WTC11 (cell line): ENCODE measurements around the gene U2SURP. TPM values are rescaled to one million over a fixed set of nuclear protein-coding genes. Genes with fewer than 3 reads are reported as not detected.

Experiments used
- ATAC-seq: fragments of 200-7000 bp; cut with Tn5 transposase; 2 replicates; pipeline ENCODE4 v1.10.0; 2021; ENCODE audit warnings: mild to moderate bottlenecking, moderate library complexity
- CTCF ChIA-PET: fragments of 300-600 bp; sonication (Branson Sonifier 250); formaldehyde crosslinking; loops from one replicate; lab custom pipeline; 2021; ENCODE audit warnings: antibody characterized with exemption; lab: Charles Lee
- POLR2A ChIA-PET: fragments of 350-600 bp; sonication (Branson Sonifier 250); formaldehyde crosslinking; loops from one replicate; lab custom pipeline; 2021; ENCODE audit warnings: antibody characterized with exemption; lab: Charles Lee
- DNase-seq: peaks from one replicate; pipeline ENCODE4 v3.0.0; 2021; ENCODE audit warnings: low spot score
- H3K27ac Mint-ChIP-seq: 2 replicates; pipeline ENCODE4 v1.8.0; 2021; ENCODE audit warnings: mixed read lengths
- H3K27me3 Mint-ChIP-seq: 2 replicates; pipeline ENCODE4 v1.8.0; 2021; ENCODE audit warnings: low read depth, mild to moderate bottlenecking, moderate library complexity, mixed read lengths
- H3K36me3 Mint-ChIP-seq: 2 replicates; pipeline ENCODE4 v1.8.0; 2021; ENCODE audit warnings: mixed read lengths
- H3K4me1 Mint-ChIP-seq: 2 replicates; pipeline ENCODE4 v1.8.0; 2022; ENCODE audit warnings: mixed read lengths
- H3K4me3 Mint-ChIP-seq: 2 replicates; pipeline ENCODE4 v1.8.0; 2021; ENCODE audit warnings: mild to moderate bottlenecking, moderate library complexity, mixed read lengths
- H3K9me3 Mint-ChIP-seq: 2 replicates; pipeline ENCODE4 v1.8.0; 2021; ENCODE audit warnings: mixed read lengths
- FOXK1 ChIP-seq: sonication (generic); formaldehyde crosslinking; IDR thresholded peaks from 2 replicates; pipeline ENCODE4 v1.8.0; 2022; ENCODE audit warnings: mild to moderate bottlenecking, moderate library complexity, missing genetic modification reagents
- GABPB1 ChIP-seq: sonication (generic); formaldehyde crosslinking; IDR thresholded peaks from 2 replicates; pipeline ENCODE4 v1.8.1; 2023; ENCODE audit warnings: mild to moderate bottlenecking, missing genetic modification reagents
- GTF2I ChIP-seq: fragments of 250-450 bp; sonication (Bioruptor Pico); conservative IDR thresholded peaks from 2 replicates; pipeline ENCODE4 v1.4.0; 2021; ENCODE audit warnings: mild to moderate bottlenecking
- SMAD4 ChIP-seq: sonication (generic); formaldehyde crosslinking; IDR thresholded peaks from 2 replicates; pipeline ENCODE4 v1.8.0; 2022; ENCODE audit warnings: mild to moderate bottlenecking, missing genetic modification reagents
- ZBTB21 ChIP-seq: sonication (generic); formaldehyde crosslinking; IDR thresholded peaks from 2 replicates; pipeline ENCODE4 v1.8.1; 2023; ENCODE audit warnings: mild to moderate bottlenecking, missing genetic modification reagents, borderline replicate concordance
- ZNF219 ChIP-seq: sonication (generic); formaldehyde crosslinking; IDR thresholded peaks from 2 replicates; pipeline ENCODE4 v1.8.0; 2023; ENCODE audit warnings: missing genetic modification reagents, mild to moderate bottlenecking, borderline replicate concordance
- ZNF423 ChIP-seq: fragments of 250-450 bp; sonication (Bioruptor Pico); IDR thresholded peaks from 2 replicates; pipeline ENCODE4 v2.1.2; 2022; ENCODE audit warnings: mild to moderate bottlenecking, moderate library complexity
- total RNA-seq: library from RNA; stranded (reverse); gene quantifications from 3 replicates; pipeline ENCODE4 v1.2.3, GENCODE V29; 2021
- TF ChIP-seq, protein P1 (sequence below): sonication (generic); formaldehyde crosslinking; IDR thresholded peaks from 2 replicates; pipeline ENCODE4 v1.8.0; 2023; ENCODE audit warnings: missing genetic modification reagents, mild to moderate bottlenecking, borderline replicate concordance
- TF ChIP-seq, protein P2 (sequence below): sonication (generic); formaldehyde crosslinking; IDR thresholded peaks from 2 replicates; pipeline ENCODE4 v1.8.1; 2022; ENCODE audit warnings: missing genetic modification reagents, borderline replicate concordance
- TF ChIP-seq, protein P3 (sequence below): sonication (generic); formaldehyde crosslinking; IDR thresholded peaks from 2 replicates; pipeline ENCODE4 v1.8.1; 2023; ENCODE audit warnings: mild to moderate bottlenecking, missing genetic modification reagents, borderline replicate concordance
- TF ChIP-seq, protein P4 (sequence below): sonication (generic); formaldehyde crosslinking; IDR thresholded peaks from 2 replicates; pipeline ENCODE4 v1.8.1; 2022; ENCODE audit warnings: low read depth, mild to moderate bottlenecking, moderate library complexity, missing genetic modification reagents, borderline replicate concordance
- TF ChIP-seq, protein P5 (sequence below): fragments of 250-450 bp; sonication (Bioruptor Pico); IDR thresholded peaks from 2 replicates; pipeline ENCODE4 v1.9.0; 2021; ENCODE audit warnings: moderate library complexity, mild to moderate bottlenecking, inconsistent platforms, borderline replicate concordance
- TF ChIP-seq, protein P6 (sequence below): sonication (generic); formaldehyde crosslinking; IDR thresholded peaks from 2 replicates; pipeline ENCODE4 v1.8.1; 2023; ENCODE audit warnings: mild to moderate bottlenecking, missing genetic modification reagents
- TF ChIP-seq, protein P7 (sequence below): sonication (generic); formaldehyde crosslinking; IDR thresholded peaks from 2 replicates; pipeline ENCODE4 v1.8.0; 2022; ENCODE audit warnings: mild to moderate bottlenecking, missing genetic modification reagents

Gene U2SURP
- total RNA-seq, 1 experiment from 2014 or later, result 133 TPM

DNA sequence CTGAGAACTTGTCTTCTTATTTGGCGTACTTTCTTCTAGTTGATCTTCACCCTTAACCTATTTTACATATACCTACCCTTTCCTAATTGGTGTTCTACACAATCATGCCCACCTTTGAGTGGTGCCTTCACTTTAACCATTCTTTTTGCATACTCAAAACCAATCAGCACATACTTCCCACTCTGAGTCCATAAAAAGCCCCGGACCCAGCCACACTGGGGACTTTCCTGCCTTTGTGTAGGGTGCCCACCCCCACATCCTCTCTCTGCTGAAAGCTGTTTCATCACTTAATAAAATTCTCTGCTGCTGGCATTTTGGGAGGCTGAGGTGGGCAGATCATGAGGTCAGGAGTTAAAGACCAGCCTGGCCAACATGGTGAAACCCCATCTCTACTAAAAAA is 102.3 kb downstream of the U2SURP start (continued):
- TF ChIP-seq, protein P1, sequence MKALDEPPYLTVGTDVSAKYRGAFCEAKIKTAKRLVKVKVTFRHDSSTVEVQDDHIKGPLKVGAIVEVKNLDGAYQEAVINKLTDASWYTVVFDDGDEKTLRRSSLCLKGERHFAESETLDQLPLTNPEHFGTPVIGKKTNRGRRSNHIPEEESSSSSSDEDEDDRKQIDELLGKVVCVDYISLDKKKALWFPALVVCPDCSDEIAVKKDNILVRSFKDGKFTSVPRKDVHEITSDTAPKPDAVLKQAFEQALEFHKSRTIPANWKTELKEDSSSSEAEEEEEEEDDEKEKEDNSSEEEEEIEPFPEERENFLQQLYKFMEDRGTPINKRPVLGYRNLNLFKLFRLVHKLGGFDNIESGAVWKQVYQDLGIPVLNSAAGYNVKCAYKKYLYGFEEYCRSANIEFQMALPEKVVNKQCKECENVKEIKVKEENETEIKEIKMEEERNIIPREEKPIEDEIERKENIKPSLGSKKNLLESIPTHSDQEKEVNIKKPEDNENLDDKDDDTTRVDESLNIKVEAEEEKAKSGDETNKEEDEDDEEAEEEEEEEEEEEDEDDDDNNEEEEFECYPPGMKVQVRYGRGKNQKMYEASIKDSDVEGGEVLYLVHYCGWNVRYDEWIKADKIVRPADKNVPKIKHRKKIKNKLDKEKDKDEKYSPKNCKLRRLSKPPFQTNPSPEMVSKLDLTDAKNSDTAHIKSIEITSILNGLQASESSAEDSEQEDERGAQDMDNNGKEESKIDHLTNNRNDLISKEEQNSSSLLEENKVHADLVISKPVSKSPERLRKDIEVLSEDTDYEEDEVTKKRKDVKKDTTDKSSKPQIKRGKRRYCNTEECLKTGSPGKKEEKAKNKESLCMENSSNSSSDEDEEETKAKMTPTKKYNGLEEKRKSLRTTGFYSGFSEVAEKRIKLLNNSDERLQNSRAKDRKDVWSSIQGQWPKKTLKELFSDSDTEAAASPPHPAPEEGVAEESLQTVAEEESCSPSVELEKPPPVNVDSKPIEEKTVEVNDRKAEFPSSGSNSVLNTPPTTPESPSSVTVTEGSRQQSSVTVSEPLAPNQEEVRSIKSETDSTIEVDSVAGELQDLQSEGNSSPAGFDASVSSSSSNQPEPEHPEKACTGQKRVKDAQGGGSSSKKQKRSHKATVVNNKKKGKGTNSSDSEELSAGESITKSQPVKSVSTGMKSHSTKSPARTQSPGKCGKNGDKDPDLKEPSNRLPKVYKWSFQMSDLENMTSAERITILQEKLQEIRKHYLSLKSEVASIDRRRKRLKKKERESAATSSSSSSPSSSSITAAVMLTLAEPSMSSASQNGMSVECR (CRISPR knock-in tag), result no peak
- TF ChIP-seq ZNF219 (CRISPR knock-in tag) (no peak), ZBTB21 (CRISPR knock-in tag) (no peak)
- TF ChIP-seq, protein P2, sequence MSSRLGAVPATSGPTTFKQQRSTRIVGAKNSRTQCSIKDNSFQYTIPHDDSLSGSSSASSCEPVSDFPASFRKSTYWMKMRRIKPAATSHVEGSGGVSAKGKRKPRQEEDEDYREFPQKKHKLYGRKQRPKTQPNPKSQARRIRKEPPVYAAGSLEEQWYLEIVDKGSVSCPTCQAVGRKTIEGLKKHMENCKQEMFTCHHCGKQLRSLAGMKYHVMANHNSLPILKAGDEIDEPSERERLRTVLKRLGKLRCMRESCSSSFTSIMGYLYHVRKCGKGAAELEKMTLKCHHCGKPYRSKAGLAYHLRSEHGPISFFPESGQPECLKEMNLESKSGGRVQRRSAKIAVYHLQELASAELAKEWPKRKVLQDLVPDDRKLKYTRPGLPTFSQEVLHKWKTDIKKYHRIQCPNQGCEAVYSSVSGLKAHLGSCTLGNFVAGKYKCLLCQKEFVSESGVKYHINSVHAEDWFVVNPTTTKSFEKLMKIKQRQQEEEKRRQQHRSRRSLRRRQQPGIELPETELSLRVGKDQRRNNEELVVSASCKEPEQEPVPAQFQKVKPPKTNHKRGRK (CRISPR knock-in tag), result no peak

DNA sequence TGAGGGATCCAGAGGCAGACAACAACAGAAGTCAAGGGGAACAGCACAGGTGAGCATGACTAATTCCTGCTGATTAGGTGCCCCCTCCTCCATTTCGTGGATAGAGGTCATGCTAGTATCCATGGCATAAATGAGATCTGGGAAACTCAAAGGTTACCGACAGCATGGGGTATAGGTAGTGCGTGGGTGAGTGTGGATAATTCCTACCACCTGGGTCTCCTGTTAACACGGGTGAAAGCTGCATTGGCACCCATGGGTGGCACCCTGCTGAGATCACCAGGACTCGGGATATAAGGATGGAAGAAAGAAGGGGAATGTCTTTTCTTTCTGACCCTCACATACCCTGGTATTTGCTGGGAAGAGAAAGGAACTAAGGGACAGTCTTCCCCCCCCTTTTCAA is 103.8 kb downstream of the U2SURP start:
- CTCF ChIA-PET, result no interaction called here
- DNase-seq, result no peak
- peaks cover 3% of the 10 kb centered on the region; the same call in 1 of the 2 replicates for H3K27me3 Mint-ChIP-seq
- TF ChIP-seq GTF2I (CRISPR knock-in tag), result no peak
- TF ChIP-seq ZNF423, result 0 out of 2 replicates have a peak, but pooled peaks have one; percentile 25
- TF ChIP-seq, all 79 proteins: peak for 1
- POLR2A ChIA-PET, result no interaction called here
- Mint-ChIP-seq H3K4me3 (no peak overlapping the region), H3K27ac (no peak overlapping the region), H3K36me3 (peaks cover 39% of the 10 kb centered on the region), H3K9me3 (peaks cover 49% of the 10 kb centered on the region), H3K4me1 (no peaks in the 10 kb centered on the region)
- ATAC-seq, result no peak

DNA sequence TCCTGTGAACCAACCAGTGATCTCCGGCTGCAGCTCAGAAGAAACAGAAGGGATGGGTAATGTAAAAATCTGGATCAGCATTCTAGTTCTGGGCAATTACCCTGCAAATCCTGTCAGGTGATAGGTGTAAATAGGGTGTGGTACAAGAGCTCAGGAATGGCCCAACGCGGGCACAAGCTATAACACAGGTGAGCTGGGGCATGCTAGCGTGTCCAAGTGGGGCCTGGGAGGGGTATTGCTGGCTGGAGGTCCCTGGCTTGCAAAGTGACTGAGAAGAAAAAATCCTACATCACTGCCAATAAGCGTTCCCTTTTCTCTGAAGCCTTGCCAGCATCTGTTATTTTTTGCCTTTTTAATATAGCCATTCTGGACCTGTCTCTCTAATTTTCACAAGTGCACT is 108.5 kb downstream of the U2SURP start:
- no peak overlapping the region for H3K27ac Mint-ChIP-seq
- TF ChIP-seq, protein P3, sequence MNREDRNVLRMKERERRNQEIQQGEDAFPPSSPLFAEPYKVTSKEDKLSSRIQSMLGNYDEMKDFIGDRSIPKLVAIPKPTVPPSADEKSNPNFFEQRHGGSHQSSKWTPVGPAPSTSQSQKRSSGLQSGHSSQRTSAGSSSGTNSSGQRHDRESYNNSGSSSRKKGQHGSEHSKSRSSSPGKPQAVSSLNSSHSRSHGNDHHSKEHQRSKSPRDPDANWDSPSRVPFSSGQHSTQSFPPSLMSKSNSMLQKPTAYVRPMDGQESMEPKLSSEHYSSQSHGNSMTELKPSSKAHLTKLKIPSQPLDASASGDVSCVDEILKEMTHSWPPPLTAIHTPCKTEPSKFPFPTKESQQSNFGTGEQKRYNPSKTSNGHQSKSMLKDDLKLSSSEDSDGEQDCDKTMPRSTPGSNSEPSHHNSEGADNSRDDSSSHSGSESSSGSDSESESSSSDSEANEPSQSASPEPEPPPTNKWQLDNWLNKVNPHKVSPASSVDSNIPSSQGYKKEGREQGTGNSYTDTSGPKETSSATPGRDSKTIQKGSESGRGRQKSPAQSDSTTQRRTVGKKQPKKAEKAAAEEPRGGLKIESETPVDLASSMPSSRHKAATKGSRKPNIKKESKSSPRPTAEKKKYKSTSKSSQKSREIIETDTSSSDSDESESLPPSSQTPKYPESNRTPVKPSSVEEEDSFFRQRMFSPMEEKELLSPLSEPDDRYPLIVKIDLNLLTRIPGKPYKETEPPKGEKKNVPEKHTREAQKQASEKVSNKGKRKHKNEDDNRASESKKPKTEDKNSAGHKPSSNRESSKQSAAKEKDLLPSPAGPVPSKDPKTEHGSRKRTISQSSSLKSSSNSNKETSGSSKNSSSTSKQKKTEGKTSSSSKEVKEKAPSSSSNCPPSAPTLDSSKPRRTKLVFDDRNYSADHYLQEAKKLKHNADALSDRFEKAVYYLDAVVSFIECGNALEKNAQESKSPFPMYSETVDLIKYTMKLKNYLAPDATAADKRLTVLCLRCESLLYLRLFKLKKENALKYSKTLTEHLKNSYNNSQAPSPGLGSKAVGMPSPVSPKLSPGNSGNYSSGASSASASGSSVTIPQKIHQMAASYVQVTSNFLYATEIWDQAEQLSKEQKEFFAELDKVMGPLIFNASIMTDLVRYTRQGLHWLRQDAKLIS (CRISPR knock-in tag), result no peak
- TF ChIP-seq, protein P4, sequence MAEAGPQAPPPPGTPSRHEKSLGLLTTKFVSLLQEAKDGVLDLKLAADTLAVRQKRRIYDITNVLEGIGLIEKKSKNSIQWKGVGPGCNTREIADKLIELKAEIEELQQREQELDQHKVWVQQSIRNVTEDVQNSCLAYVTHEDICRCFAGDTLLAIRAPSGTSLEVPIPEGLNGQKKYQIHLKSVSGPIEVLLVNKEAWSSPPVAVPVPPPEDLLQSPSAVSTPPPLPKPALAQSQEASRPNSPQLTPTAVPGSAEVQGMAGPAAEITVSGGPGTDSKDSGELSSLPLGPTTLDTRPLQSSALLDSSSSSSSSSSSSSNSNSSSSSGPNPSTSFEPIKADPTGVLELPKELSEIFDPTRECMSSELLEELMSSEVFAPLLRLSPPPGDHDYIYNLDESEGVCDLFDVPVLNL (CRISPR knock-in tag), result no peak
- TF ChIP-seq, protein P5, sequence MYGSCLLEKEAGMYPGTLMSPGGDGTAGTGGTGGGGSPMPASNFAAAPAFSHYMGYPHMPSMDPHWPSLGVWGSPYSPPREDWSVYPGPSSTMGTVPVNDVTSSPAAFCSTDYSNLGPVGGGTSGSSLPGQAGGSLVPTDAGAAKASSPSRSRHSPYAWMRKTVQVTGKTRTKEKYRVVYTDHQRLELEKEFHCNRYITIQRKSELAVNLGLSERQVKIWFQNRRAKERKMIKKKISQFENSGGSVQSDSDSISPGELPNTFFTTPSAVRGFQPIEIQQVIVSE (CRISPR knock-in tag), result no peak
- TF ChIP-seq SMAD4 (CRISPR knock-in tag) (no peak), GABPB1 (CRISPR knock-in tag) (no peak), FOXK1 (no peak)
- TF ChIP-seq, protein P6, sequence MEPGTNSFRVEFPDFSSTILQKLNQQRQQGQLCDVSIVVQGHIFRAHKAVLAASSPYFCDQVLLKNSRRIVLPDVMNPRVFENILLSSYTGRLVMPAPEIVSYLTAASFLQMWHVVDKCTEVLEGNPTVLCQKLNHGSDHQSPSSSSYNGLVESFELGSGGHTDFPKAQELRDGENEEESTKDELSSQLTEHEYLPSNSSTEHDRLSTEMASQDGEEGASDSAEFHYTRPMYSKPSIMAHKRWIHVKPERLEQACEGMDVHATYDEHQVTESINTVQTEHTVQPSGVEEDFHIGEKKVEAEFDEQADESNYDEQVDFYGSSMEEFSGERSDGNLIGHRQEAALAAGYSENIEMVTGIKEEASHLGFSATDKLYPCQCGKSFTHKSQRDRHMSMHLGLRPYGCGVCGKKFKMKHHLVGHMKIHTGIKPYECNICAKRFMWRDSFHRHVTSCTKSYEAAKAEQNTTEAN (CRISPR knock-in tag), result no peak
- TF ChIP-seq, protein P7, sequence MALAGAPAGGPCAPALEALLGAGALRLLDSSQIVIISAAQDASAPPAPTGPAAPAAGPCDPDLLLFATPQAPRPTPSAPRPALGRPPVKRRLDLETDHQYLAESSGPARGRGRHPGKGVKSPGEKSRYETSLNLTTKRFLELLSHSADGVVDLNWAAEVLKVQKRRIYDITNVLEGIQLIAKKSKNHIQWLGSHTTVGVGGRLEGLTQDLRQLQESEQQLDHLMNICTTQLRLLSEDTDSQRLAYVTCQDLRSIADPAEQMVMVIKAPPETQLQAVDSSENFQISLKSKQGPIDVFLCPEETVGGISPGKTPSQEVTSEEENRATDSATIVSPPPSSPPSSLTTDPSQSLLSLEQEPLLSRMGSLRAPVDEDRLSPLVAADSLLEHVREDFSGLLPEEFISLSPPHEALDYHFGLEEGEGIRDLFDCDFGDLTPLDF (CRISPR knock-in tag), result no peak

More for the DNA sequence above, 108.5 kb downstream of the U2SURP start:
- peaks cover 26% of the 10 kb centered on the region for H3K36me3 Mint-ChIP-seq
- DNase-seq (no peak), ATAC-seq (no peak)
- no peak overlapping the region for H3K4me3 Mint-ChIP-seq
- CTCF ChIA-PET, result no interaction called here
- no peaks in the 10 kb centered on the region for H3K4me1 Mint-ChIP-seq
- peaks cover 29% of the 10 kb centered on the region for H3K9me3 Mint-ChIP-seq
- peaks cover 3% of the 10 kb centered on the region; the same call in 1 of the 2 replicates for H3K27me3 Mint-ChIP-seq
- POLR2A ChIA-PET, result no interaction called here
